Astrocyte of the cerebellum (primary cell): ENCODE measurements around the gene EFL1.
"Not testable (repeated sequence)": the region's sequence is repeated elsewhere in the genome, so short reads cannot be mapped to it uniquely, and the experiment has no call there.

Experiments used
- DNase-seq: peaks from one replicate; pipeline ENCODE4 v3.0.0-alpha.2; 2011; ENCODE audit warnings: low read depth
- H3K4me3 ChIP-seq: 2 replicates; pipeline ENCODE4 v1.5.1; 2011; ENCODE audit warnings: mild to moderate bottlenecking, low read depth, low read length, moderate library complexity
- CTCF ChIP-seq: IDR thresholded peaks from 2 replicates; pipeline ENCODE4 v1.5.1; 2012; ENCODE audit warnings: low read length, low read depth, moderate library complexity, mild to moderate bottlenecking; ENCODE audit errors: missing control alignments
- in situ Hi-C: cut with HindIII; loops from 2 replicates; pipeline ENCODE4 v1.10.0; 2017; ENCODE audit warnings: low sequenced_read_pairs

The EFL1 gene

GRCh38 chr15:82231233-82231632 lies 31.3 kb downstream of the EFL1 start:
- in situ Hi-C loops, result no loop called here
- no peak for TF ChIP-seq CTCF
- H3K4me3 ChIP-seq, result no peak overlapping the region

GRCh38 chr15:82228750-82229149 lies 33.8 kb downstream of the EFL1 start:
- no peak for DNase-seq
- H3K4me3 ChIP-seq, result no peak overlapping the region
- TF ChIP-seq CTCF, result no peak
- in situ Hi-C loops, result no loop called here

More at GRCh38 chr15:82231233-82231632, 31.3 kb downstream of the EFL1 start:
- DNase-seq, result no peak

GRCh38 chr15:82221535-82221934 lies 41.0 kb downstream of the EFL1 start:
- TF ChIP-seq CTCF, result peak; percentile 51
- in situ Hi-C loops, DNase-seq, H3K4me3 ChIP-seq: not testable (repeated sequence)

GRCh38 chr15:82216092-82216491 lies 46.4 kb downstream of the EFL1 start:
- in situ Hi-C loops, DNase-seq, H3K4me3 ChIP-seq: not testable (repeated sequence)

- DNase-seq, in situ Hi-C loops, H3K4me3 ChIP-seq: not testable (repeated sequence)
These were observed 50.3 kb downstream of the EFL1 start for GRCh38 chr15:82212201-82212600.

- in situ Hi-C loops, DNase-seq, H3K4me3 ChIP-seq: not testable (repeated sequence)
These were observed 52.4 kb downstream of the EFL1 start for GRCh38 chr15:82210066-82210597.

- DNase-seq, H3K4me3 ChIP-seq, in situ Hi-C loops: not testable (repeated sequence)
These were observed 58.0 kb downstream of the EFL1 start for GRCh38 chr15:82204575-82204974.

GRCh38 chr15:82197733-82198594 lies 64.6 kb downstream of the EFL1 start:
- peak; percentile 65 for DNase-seq
- in situ Hi-C loops, result no loop called here
- TF ChIP-seq CTCF, result peak; percentile 76
- H3K4me3 ChIP-seq, result no peak overlapping the region
